A204.1 (cell line): Measurements from ENCODE around the gene ZKSCAN8.

Experiments
- FAIRE-seq: peaks from 2 replicates; lab custom pipeline; 2012; peaks lifted over from hg19 to GRCh38; lab: Jason Lieb, UNC

The ZKSCAN8 gene

DNA sequence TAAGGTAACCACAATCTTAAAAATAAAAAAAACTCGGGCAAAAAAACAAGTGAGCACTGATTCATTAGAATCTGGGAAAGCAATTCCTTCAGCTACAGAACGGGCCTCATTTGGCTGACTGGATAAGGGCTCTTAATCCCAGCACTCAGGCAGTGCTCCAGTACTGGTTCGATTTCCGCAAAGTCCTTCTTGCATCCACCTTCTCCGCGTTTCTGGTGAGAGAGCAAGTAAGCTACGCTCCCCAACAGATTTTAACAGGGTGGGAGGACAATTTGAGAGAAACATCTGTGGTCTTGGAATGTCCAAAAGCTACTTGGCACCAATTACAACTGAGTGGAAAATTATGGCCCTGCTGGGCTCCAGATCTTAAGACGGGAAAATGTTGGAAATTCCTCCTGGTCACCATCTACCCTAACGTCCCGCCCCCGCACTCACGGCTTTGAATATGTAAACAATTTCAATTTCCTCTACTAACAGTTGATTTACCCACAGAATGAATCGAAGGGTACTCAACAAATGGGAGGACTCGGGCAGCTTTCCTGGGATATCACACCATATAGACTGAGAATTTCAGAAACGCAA lies 65.3 kb downstream of the ZKSCAN8 start:
- no peak for FAIRE-seq

DNA sequence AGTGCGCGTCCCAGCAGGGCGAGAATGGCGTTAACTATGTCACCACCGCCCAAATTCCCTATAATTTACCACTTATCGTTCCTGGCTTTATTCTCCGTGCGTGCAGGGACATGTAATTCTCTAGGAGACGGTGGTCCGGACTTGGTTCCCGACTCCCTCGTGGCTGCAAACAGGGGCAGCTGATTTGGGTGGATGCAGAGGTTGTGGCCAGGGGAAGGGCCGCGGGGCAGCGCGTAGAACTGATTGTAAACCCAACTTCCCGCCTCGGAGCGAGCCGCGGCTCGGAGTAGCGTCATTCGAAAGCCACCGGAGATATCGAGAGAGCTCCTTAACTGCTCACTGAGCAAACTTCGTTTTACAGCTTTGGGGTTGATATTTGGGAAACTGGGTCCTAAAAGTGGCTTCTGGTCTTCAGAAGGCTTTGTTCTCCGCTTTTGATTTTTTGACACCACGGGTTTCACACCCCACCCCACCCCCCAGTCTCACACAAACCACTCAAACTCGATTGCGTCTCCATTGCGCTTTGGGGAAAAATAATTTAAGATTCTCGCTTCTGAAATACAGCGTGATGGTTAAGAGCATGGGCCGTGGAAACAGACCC lies 65.9 kb downstream of the ZKSCAN8 start:
- no peak for FAIRE-seq

DNA sequence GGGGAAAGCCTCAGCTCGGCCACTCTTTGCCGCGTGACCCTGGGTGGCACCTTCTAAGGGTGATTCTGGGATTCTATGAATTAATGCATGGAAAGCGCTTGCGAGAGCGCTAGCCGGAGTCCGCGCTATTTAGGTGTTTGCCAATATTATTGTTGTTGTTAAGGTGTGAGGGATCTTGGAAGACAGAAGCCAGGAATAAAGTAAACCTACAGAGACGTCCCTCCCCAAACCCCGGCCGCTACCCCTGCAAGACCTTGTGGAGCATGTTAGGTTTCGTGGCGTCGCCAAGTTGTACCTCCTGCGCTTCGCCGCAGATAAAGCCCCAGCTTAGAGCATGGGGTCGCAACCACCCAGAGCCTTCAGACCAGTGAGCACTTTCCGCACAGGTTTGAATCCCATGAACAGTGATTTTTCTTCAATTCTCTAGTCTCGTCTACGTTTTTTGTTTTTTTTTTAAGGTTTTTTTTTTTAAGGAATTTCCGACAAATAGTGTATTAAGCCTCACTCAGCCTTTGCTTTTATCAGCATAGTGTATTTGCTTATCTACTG lies 66.5 kb downstream of the ZKSCAN8 start:
- FAIRE-seq, result no peak
